CD4-positive, alpha-beta T cell (primary cell): ENCODE measurements around the gene PTPN5. TPM values are rescaled to one million over a fixed set of nuclear protein-coding genes. Genes with fewer than 3 reads are reported as not detected.

ENCODE experiments used
- ATAC-seq: fragments of 200-7000 bp; cut with Tn5 transposase; one replicate; pipeline ENCODE4 v1.10.0; 2022; ENCODE audit warnings: mild to moderate bottlenecking; ENCODE audit not compliant: poor library complexity
- CTCF ChIA-PET: fragments of 350-600 bp; sonication (Branson Sonifier 250); formaldehyde crosslinking; loops from one replicate; lab custom pipeline; 2021; ENCODE audit warnings: antibody characterized with exemption, inconsistent platforms; lab: Charles Lee
- POLR2A ChIA-PET: fragments of 350-600 bp; sonication (Branson Sonifier 250); formaldehyde crosslinking; loops from one replicate; lab custom pipeline; 2021; ENCODE audit warnings: antibody characterized with exemption, inconsistent platforms; lab: Charles Lee
- DNase-seq, 14 experiments: peaks; one replicate each; pipeline ENCODE4 v3.0.0-alpha.2; 2013 to 2020; ENCODE audit warnings: mixed read lengths in 2 of 14
- H3K27ac ChIP-seq, 2 donors: one replicate each; pipeline versions ENCODE4 v1.5.1 to v1.7.0; 2013; ENCODE audit warnings: low read length in 2 of 2, low read depth in 1 of 2, mild to moderate bottlenecking in 1 of 2
- H3K27me3 ChIP-seq, 2 experiments: 1 replicate in 1 of 2; 2 replicates in 1 of 2; pipeline versions ENCODE4 v1.6.1 to v1.7.0; 2013; ENCODE audit warnings: low read length in 2 of 2, control low read depth in 1 of 2, mild to moderate bottlenecking in 1 of 2, moderate library complexity in 1 of 2; ENCODE audit not compliant: insufficient read depth in 2 of 2, control insufficient read depth in 1 of 2
- H3K36me3 ChIP-seq: one replicate; pipeline ENCODE4 v1.6.1; 2013; ENCODE audit warnings: low read length, control low read depth; ENCODE audit not compliant: insufficient read depth
- H3K4me1 ChIP-seq: one replicate; pipeline ENCODE4 v1.6.1; 2013; ENCODE audit warnings: low read length, control low read depth; ENCODE audit not compliant: insufficient read depth
- H3K4me3 ChIP-seq: one replicate; pipeline ENCODE4 v1.5.1; 2013; ENCODE audit warnings: mild to moderate bottlenecking, low read length, moderate library complexity
- H3K9me3 ChIP-seq, 2 experiments: 1 replicate in 1 of 2; 2 replicates in 1 of 2; pipeline versions ENCODE4 v1.6.1 to v1.7.0; 2013; ENCODE audit warnings: low read length in 2 of 2, mild to moderate bottlenecking in 2 of 2, control low read depth in 1 of 2, moderate library complexity in 1 of 2; ENCODE audit not compliant: control insufficient read depth in 1 of 2, insufficient read depth in 1 of 2
- H3K27ac Mint-ChIP-seq: one replicate; pipeline ENCODE4 v1.8.0; 2020; ENCODE audit warnings: mixed read lengths
- H3K27me3 Mint-ChIP-seq: one replicate; pipeline ENCODE4 v1.8.0; 2021; ENCODE audit warnings: mixed read lengths
- H3K36me3 Mint-ChIP-seq: one replicate; pipeline ENCODE4 v1.8.0; 2021; ENCODE audit warnings: low read depth, mixed read lengths
- H3K4me1 Mint-ChIP-seq: one replicate; pipeline ENCODE4 v1.8.0; 2021; ENCODE audit warnings: low read depth, mixed read lengths
- H3K4me3 Mint-ChIP-seq: one replicate; pipeline ENCODE4 v1.8.0; 2020; ENCODE audit warnings: mild to moderate bottlenecking, mixed read lengths
- H3K9me3 Mint-ChIP-seq: one replicate; pipeline ENCODE4 v1.8.0; 2020; ENCODE audit warnings: mixed read lengths
- intact Hi-C, 2 experiments: fragments of 100-400 bp; cut with DNase I in 1 of 2; cut with micrococcal nuclease in 1 of 2; formaldehyde crosslinking; loops; one replicate each; pipeline versions ENCODE4 v1.15.1 to v1.9.0; 2023 to 2025; cut with DNase I, micrococcal nuclease
- total RNA-seq, 174 experiments: library from RNA in 2 of 174; stranded (reverse) in 2 of 174; gene quantifications; one replicate each; pipeline ENCODE4 v1.2.3 and lab custom pipeline; 2021 to 2026
- TF ChIP-seq, protein P1 (sequence below): fragments of 200-600 bp; IDR thresholded peaks from one replicate; pipeline ENCODE4 v1.8.0; 2022; ENCODE audit warnings: antibody characterized with exemption, mild to moderate bottlenecking

PTPN5 gene
- total RNA-seq, 2 experiments from 2014 or later, result not detected

DNA sequence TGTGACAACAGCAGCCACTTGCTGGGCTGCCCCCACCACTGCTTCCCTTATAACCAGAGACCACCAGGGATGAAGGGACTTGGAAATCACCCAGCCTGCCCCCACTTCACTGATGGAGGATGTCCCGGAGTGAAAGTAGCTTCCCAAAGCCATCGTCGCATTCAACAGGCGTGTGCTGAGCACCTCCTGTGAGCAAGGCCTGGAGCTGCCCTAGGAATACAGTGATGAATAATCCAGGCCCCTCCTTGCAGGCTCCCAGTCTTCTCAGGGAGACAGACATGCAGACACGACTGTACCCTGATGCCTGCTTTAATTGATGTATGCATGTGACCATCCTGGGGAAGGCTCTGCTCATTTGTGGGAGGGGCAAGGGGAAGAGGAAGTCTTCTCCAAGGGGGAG, 22.6 kb downstream of the PTPN5 start:
- intact Hi-C loops, result loop anchor here in 1 of 2 experiments (10.0 kb wide), 1 partner anchor 534 kb away; the partner anchor contains the start of gene SAA4
- no peak for ATAC-seq

GRCh38 chr11:18768472-18768901, 23.1 kb downstream of the PTPN5 start:
- Mint-ChIP-seq H3K4me1 (no peaks in the 10 kb centered on the region), H3K36me3 (no peaks in the 10 kb centered on the region), H3K27me3 (peaks cover 18% of the 10 kb centered on the region), H3K27ac (no peak overlapping the region), H3K4me3 (no peak overlapping the region), H3K9me3 (no peaks in the 10 kb centered on the region)
- CTCF ChIA-PET, result interaction anchor here (1.7 kb wide), 1 partner anchor 653 kb away, joined by 5 read pairs; no protein-coding TSS in a partner anchor
- POLR2A ChIA-PET, result no interaction called here
- Histone ChIP-seq H3K36me3 (no peaks in the 10 kb centered on the region), H3K4me1 (no peaks in the 10 kb centered on the region), H3K27ac (no peak overlapping the region), H3K4me3 (no peak overlapping the region), H3K9me3 (no peaks in the 10 kb centered on the region), H3K27me3 (peaks cover 0 to 3% of the 10 kb centered on the region in 2 experiments)
- DNase-seq (no peak), ATAC-seq (no peak)
- TF ChIP-seq, protein P1, sequence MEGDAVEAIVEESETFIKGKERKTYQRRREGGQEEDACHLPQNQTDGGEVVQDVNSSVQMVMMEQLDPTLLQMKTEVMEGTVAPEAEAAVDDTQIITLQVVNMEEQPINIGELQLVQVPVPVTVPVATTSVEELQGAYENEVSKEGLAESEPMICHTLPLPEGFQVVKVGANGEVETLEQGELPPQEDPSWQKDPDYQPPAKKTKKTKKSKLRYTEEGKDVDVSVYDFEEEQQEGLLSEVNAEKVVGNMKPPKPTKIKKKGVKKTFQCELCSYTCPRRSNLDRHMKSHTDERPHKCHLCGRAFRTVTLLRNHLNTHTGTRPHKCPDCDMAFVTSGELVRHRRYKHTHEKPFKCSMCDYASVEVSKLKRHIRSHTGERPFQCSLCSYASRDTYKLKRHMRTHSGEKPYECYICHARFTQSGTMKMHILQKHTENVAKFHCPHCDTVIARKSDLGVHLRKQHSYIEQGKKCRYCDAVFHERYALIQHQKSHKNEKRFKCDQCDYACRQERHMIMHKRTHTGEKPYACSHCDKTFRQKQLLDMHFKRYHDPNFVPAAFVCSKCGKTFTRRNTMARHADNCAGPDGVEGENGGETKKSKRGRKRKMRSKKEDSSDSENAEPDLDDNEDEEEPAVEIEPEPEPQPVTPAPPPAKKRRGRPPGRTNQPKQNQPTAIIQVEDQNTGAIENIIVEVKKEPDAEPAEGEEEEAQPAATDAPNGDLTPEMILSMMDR, result no peak
- intact Hi-C loops, result loop anchor here in 1 of 2 experiments (10.0 kb wide), 1 partner anchor 534 kb away; the partner anchor contains the start of gene SAA4

More for the DNA sequence above, 22.6 kb downstream of the PTPN5 start:
- no peaks in the 10 kb centered on the region for H3K36me3 ChIP-seq
- peaks cover 18% of the 10 kb centered on the region for H3K27me3 Mint-ChIP-seq
- H3K27ac Mint-ChIP-seq, result no peak overlapping the region
- no peaks in the 10 kb centered on the region for H3K4me1 ChIP-seq
- no peaks in the 10 kb centered on the region for H3K4me1 Mint-ChIP-seq
- no peak overlapping the region for H3K4me3 Mint-ChIP-seq
- no peak for DNase-seq
- H3K27me3 ChIP-seq, result peaks cover 0 to 3% of the 10 kb centered on the region in 2 experiments
- no peaks in the 10 kb centered on the region for H3K36me3 Mint-ChIP-seq
- no peak overlapping the region for H3K4me3 ChIP-seq
- ChIA-PET CTCF (interaction anchor here (1.6 to 1.7 kb wide), 2 partner anchors 11 to 653 kb away, joined by 3 to 5 read pairs; no protein-coding TSS in a partner anchor), POLR2A (no interaction called here)
- TF ChIP-seq, protein P1, result no peak
- no peak overlapping the region for H3K27ac ChIP-seq
- no peaks in the 10 kb centered on the region for H3K9me3 Mint-ChIP-seq
- no peaks in the 10 kb centered on the region for H3K9me3 ChIP-seq

GRCh38 chr11:18766015-18766414, 25.6 kb downstream of the PTPN5 start:
- ChIA-PET POLR2A (interaction anchor here (0.9 kb wide), 1 partner anchor 226 kb away, joined by 3 read pairs; no protein-coding TSS in a partner anchor), CTCF (no interaction called here)
- Mint-ChIP-seq H3K27me3 (peaks cover under 1% of the 10 kb centered on the region), H3K4me3 (no peak overlapping the region), H3K27ac (no peak overlapping the region), H3K36me3 (no peaks in the 10 kb centered on the region), H3K9me3 (no peaks in the 10 kb centered on the region), H3K4me1 (no peaks in the 10 kb centered on the region)
- intact Hi-C loops, result loop anchor here in 1 of 2 experiments (10.0 kb wide), 1 partner anchor 531 kb away; the partner anchor contains the start of gene SAA4
- no peak for DNase-seq
- no peak overlapping the region for H3K27ac ChIP-seq
- TF ChIP-seq, protein P1, result no peak
- no peak overlapping the region for H3K4me3 ChIP-seq
- H3K27me3 ChIP-seq, result peaks cover 0 to 2% of the 10 kb centered on the region in 2 experiments
- H3K36me3 ChIP-seq, result no peaks in the 10 kb centered on the region
- H3K9me3 ChIP-seq, result no peaks in the 10 kb centered on the region
- H3K4me1 ChIP-seq, result no peaks in the 10 kb centered on the region
- no peak for ATAC-seq
